Measurements from ENCODE around the gene SELENOI. TPM values are rescaled to one million over a fixed set of nuclear protein-coding genes. Genes with fewer than 3 reads are reported as not detected.

The SELENOI gene
- total and polyA plus RNA-seq, 2 of the 4 experiments (the other 2 are of a cell fraction) = 5.1 to 25.1 TPM

- Histone ChIP-seq H3K9me3 (ENCODE audit: control insufficient read depth, insufficient read depth, low read length) (no peaks in the 10 kb centered on the region), H4K8ac (ENCODE audit: low read depth in 2 of 2, low read length in 2 of 2) (peak overlapping the region in 1 of 2 experiments; percentile 27; a peak in 1 of 4 replicates), H2BK120ac (ENCODE audit: low read depth, low read length) (peak overlapping the region; percentile 25; the same call in 1 of the 2 replicates), H3K27me3 (ENCODE audit: control insufficient read depth, insufficient read depth, low read length) (no peaks in the 10 kb centered on the region), H2BK5ac (ENCODE audit: low read depth, low read length, poor library complexity, severe bottlenecking) (peak overlapping the region; percentile 60), H3K27ac (ENCODE audit: insufficient read depth, low read length) (peak overlapping the region; percentile 64; the same call in 1 of the 2 replicates), H3K23ac (ENCODE audit: low read depth, low read length) (no peak overlapping the region), H3K18ac (ENCODE audit: low read depth, low read length) (peak overlapping the region; percentile 42; the same call in 1 of the 2 replicates), H2AK9ac (replicated peaks; ENCODE audit: low read depth, low read length, poor library complexity) (no peak overlapping the region), H4K91ac (ENCODE audit: insufficient read depth, low read depth, low read length) (no peak overlapping the region), H3K56ac (ENCODE audit: extremely low read depth, insufficient read depth, low read length) (no peak overlapping the region), H4K5ac (ENCODE audit: low read depth, low read length) (no peak overlapping the region; the same call in 1 of the 2 replicates), H2AK5ac (ENCODE audit: low read depth, low read length) (peak overlapping the region; percentile 74; the same call in 1 of the 2 replicates), H3K14ac (replicated peaks; ENCODE audit: low read depth, low read length) (0 out of 2 replicates have a peak overlapping the region, but pooled peaks have one; percentile 7), H3K4me2 (ENCODE audit: low read depth, low read length) (peak overlapping the region; percentile 91), H2BK20ac (ENCODE audit: low read depth, low read length) (no peak overlapping the region), H3K4me1 (ENCODE audit: control insufficient read depth, insufficient read depth, low read length) (peaks cover 8% of the 10 kb centered on the region), H3K9me1 (ENCODE audit: insufficient read depth, low read length) (peaks cover 8% of the 10 kb centered on the region), H3K4ac (ENCODE audit: low read depth, low read length) (peak overlapping the region; percentile 42; the same call in 1 of the 2 replicates), H4K20me1 (ENCODE audit: insufficient read depth, low read length) (peaks cover 13% of the 10 kb centered on the region; the same call in 1 of the 2 replicates), H3K4me3 (ENCODE audit: insufficient read depth, low read depth, low read length) (no peak overlapping the region), H2BK15ac (ENCODE audit: low read depth, low read length) (no peak overlapping the region; the same call in 2 of the 3 replicates), H3K36me3 (ENCODE audit: control insufficient read depth, insufficient read depth, low read length) (no peaks in the 10 kb centered on the region), H3K9ac (ENCODE audit: low read depth, low read length) (peak overlapping the region; percentile 40; the same call in 1 of the 2 replicates), H3K79me1 (ENCODE audit: low read depth in 1 of 2, low read length in 2 of 2) (peaks cover 15 to 74% of the 10 kb centered on the region in 2 experiments), H2AFZ (replicated peaks; ENCODE audit: low read length, poor library complexity) (no peak overlapping the region)
- no CpG with 5 or more reads among the region's 9 CpGs for WGBS, 2 experiments (ENCODE audit: extremely low coverage in 2 of 2, insufficient read length in 1 of 2)
- intact Hi-C loops (cut with micrococcal nuclease) = loop anchor here (1.0 kb wide), 1 partner anchor 8 kb away; no protein-coding TSS in a partner anchor
- in situ Hi-C loops (cut with MboI; ENCODE audit: low sequenced_read_pairs) = no loop called here
- DNase-seq = peak; percentile 97
- CTCF ChIA-PET = interaction anchor here (0.6 kb wide), 1 partner anchor 11 kb away, joined by 3 read pairs; no protein-coding TSS in a partner anchor
- TF ChIP-seq CEBPB (IDR thresholded peaks at IDR 0.05; ENCODE audit: low read depth, low read length) (0 out of 2 replicates have a peak, but pooled peaks have one; percentile 43), BHLHE40 (IDR thresholded peaks at IDR 0.05; ENCODE audit: low read depth, low read length) (0 out of 2 replicates have a peak, but pooled peaks have one; percentile 20), MXI1 (IDR thresholded peaks at IDR 0.05; ENCODE audit: borderline replicate concordance, low read depth, low read length) (no peak), POLR2A (IDR thresholded peaks at IDR 0.05; ENCODE audit: low read depth, low read length) (no peak), CTCF (conservative IDR thresholded peaks at IDR 0.05; ENCODE audit: low read depth, low read length) (no peak), NFE2L2 (IDR thresholded peaks at IDR 0.05; ENCODE audit: low read depth, low read length) (peak; percentile 84), FOS (IDR thresholded peaks at IDR 0.05; ENCODE audit: low read depth, low read length) (peak; percentile 85)
- dilution Hi-C loops (cut with HindIII; ENCODE audit: low sequenced_read_pairs, unreplicated experiment) = no loop called here
- POLR2A ChIA-PET (ENCODE audit: unreplicated experiment) = no interaction called here
- no TSS peak for BruUV-seq (replicated peaks)
- peak; percentile 92 for ATAC-seq (ENCODE audit: low read depth)
Observed at GRCh38 chr2:26355038-26355995, 9.4 kb downstream of the SELENOI start.
